Right hindlimb (tissue), 1 donor: ENCODE data around the gene COL11A1.
"Not testable (repeated sequence)": the region's sequence is repeated elsewhere in the genome, so short reads cannot be mapped to it uniquely, and the experiment has no call there.

Source experiments
- DNase-seq: peaks from one replicate; pipeline ENCODE4 v3.0.0-alpha.2; 2018

Gene COL11A1

GRCh38 chr1:103075316-103076000 lies 32.9 kb downstream of the COL11A1 start:
- DNase-seq = peak; percentile 85

GRCh38 chr1:103074224-103074623 lies 34.1 kb downstream of the COL11A1 start:
- DNase-seq = no peak

- DNase-seq = no peak
Observed at GRCh38 chr1:103069201-103069600, 39.1 kb downstream of the COL11A1 start.

GRCh38 chr1:103063921-103064320 lies 44.4 kb downstream of the COL11A1 start:
- no peak for DNase-seq

GRCh38 chr1:103058391-103058790 lies 49.9 kb downstream of the COL11A1 start:
- no peak for DNase-seq

GRCh38 chr1:103056423-103056822 lies 51.9 kb downstream of the COL11A1 start:
- no peak for DNase-seq

- not testable (repeated sequence) for DNase-seq
Observed at GRCh38 chr1:103028110-103028509, 80.2 kb downstream of the COL11A1 start.

- no peak for DNase-seq
Observed at GRCh38 chr1:103025858-103026409, 82.4 kb downstream of the COL11A1 start.

GRCh38 chr1:103024051-103024450 lies 84.3 kb downstream of the COL11A1 start:
- DNase-seq = no peak

GRCh38 chr1:103002005-103002404 lies 106.3 kb downstream of the COL11A1 start:
- no peak for DNase-seq

GRCh38 chr1:102978874-102979273 lies 129.4 kb downstream of the COL11A1 start:
- DNase-seq = no peak

- DNase-seq = no peak
Observed at GRCh38 chr1:102977292-102977691, 131.0 kb downstream of the COL11A1 start.

GRCh38 chr1:102970496-102971078 lies 137.7 kb downstream of the COL11A1 start:
- DNase-seq = no peak

- DNase-seq = no peak
Observed at GRCh38 chr1:102967786-102968185, 140.5 kb downstream of the COL11A1 start.

GRCh38 chr1:102961549-102961948 lies 146.8 kb downstream of the COL11A1 start:
- no peak for DNase-seq

GRCh38 chr1:102954576-102954975 lies 153.7 kb downstream of the COL11A1 start:
- no peak for DNase-seq

- DNase-seq = no peak
Observed at GRCh38 chr1:102952400-102952799, 155.9 kb downstream of the COL11A1 start.

- no peak for DNase-seq
Observed at GRCh38 chr1:102942324-102942723, 166.0 kb downstream of the COL11A1 start.

GRCh38 chr1:102941366-102941947 lies 166.9 kb downstream of the COL11A1 start:
- no peak for DNase-seq

GRCh38 chr1:102937401-102937800 lies 170.9 kb downstream of the COL11A1 start:
- DNase-seq = no peak

- DNase-seq = not testable (repeated sequence)
Observed at GRCh38 chr1:102933362-102933761, 175.0 kb downstream of the COL11A1 start.

GRCh38 chr1:102919659-102920058 lies 188.7 kb downstream of the COL11A1 start:
- DNase-seq = no peak

GRCh38 chr1:102901996-102902395 lies 206.3 kb downstream of the COL11A1 start:
- DNase-seq = no peak

GRCh38 chr1:102899935-102900334 lies 208.4 kb downstream of the COL11A1 start:
- DNase-seq = no peak
